ENCODE results near the gene DYRK1A. TPM values are rescaled to one million over a fixed set of nuclear protein-coding genes. Genes with fewer than 3 reads are reported as not detected.

Gene DYRK1A
- total and polyA plus RNA-seq, 4 donors = 42.4 to 95.9 (median 59.1) TPM

- Histone ChIP-seq H3K36me3 (ENCODE audit: control insufficient read depth, insufficient read depth, low read length) (no peaks in the 10 kb centered on the region), H3K9me3 (ENCODE audit: control insufficient read depth, insufficient read depth, low read length) (no peaks in the 10 kb centered on the region), H3K27ac (ENCODE audit: low read depth, low read length) (no peak overlapping the region), H3K4me3 (ENCODE audit: low read depth, low read length) (no peak overlapping the region), H3K4me1 (ENCODE audit: control insufficient read depth, insufficient read depth, low read length) (no peaks in the 10 kb centered on the region), H3K27me3 (ENCODE audit: control insufficient read depth, insufficient read depth, low read length) (no peaks in the 10 kb centered on the region)
- WGBS (ENCODE audit: insufficient coverage) = 82% methylated on average over 3 of the region's 4 CpGs
- no peak for DNase-seq (ENCODE audit: low read depth in 4 of 6, low spot score in 6 of 6)
These were observed 46.2 kb downstream of the DYRK1A start for GRCh38 chr21:37412603-37413360.

- H3K4me1 ChIP-seq (ENCODE audit: control insufficient read depth, insufficient read depth, low read length) = no peaks in the 10 kb centered on the region
- 91% methylated on average over 1 of the region's 5 CpGs for WGBS (ENCODE audit: insufficient coverage)
These were observed 47.1 kb downstream of the DYRK1A start for GRCh38 chr21:37413553-37414291.

DNA sequence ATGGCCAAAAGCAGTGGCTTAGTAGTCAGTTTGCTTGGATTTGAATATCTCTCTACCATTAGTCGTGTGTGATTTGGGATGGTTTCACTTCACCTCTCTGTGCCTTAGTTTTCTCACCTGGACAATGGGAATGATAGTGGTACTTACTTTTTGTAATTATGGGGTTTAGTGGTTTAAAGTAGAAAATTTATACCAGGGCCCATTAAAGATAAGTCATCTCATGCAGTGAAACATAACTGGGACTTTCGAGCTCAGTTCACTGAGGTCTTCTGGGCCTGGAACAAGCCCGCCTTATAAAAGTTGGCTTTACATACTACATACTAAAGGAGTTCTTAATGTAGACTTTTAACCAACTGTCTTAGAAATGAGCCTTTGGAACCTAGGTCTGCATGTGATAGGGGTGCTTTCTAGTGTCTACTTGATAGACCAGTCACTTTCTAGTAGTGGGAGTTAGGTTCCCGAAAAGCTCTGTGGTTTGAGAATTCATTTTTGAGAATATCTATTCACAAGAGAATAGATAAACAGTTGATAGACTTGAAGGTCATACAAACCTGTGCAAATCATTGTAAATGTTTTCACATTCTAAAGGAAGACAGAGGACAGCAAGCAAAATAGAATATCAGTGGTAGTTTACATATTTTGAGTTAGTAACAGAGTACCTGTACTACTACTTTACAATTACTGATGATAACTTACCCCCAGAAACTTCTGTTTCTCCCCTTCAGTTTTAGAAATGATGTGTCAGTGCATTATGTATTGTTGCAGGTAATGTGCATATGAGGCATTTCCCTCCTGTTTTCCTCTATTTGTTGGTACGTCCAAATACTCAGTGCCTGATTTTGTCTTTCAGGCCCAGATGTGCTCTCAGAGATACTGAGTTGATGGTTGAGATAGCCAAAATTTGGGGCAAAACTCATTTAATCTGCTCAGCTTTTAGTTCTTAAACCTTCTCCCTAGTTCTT lies 48.0 kb downstream of the DYRK1A start:
- WGBS (ENCODE audit: insufficient coverage) = 80% methylated on average over 1 of the region's 5 CpGs
- H3K27ac ChIP-seq (ENCODE audit: low read depth, low read length) = no peak overlapping the region
- no peaks in the 10 kb centered on the region for H3K9me3 ChIP-seq (ENCODE audit: control insufficient read depth, insufficient read depth, low read length)
- H3K4me1 ChIP-seq (ENCODE audit: control insufficient read depth, insufficient read depth, low read length) = no peaks in the 10 kb centered on the region
- no peaks in the 10 kb centered on the region for H3K36me3 ChIP-seq (ENCODE audit: control insufficient read depth, insufficient read depth, low read length)
- H3K4me3 ChIP-seq (ENCODE audit: low read depth, low read length) = no peak overlapping the region
- DNase-seq (ENCODE audit: low read depth in 4 of 6, low spot score in 6 of 6) = no peak
- no peaks in the 10 kb centered on the region for H3K27me3 ChIP-seq (ENCODE audit: control insufficient read depth, insufficient read depth, low read length)

More at GRCh38 chr21:37413553-37414291, 47.1 kb downstream of the DYRK1A start:
- Histone ChIP-seq H3K9me3 (ENCODE audit: control insufficient read depth, insufficient read depth, low read length) (no peaks in the 10 kb centered on the region), H3K27me3 (ENCODE audit: control insufficient read depth, insufficient read depth, low read length) (no peaks in the 10 kb centered on the region), H3K4me3 (ENCODE audit: low read depth, low read length) (no peak overlapping the region), H3K27ac (ENCODE audit: low read depth, low read length) (no peak overlapping the region), H3K36me3 (ENCODE audit: control insufficient read depth, insufficient read depth, low read length) (no peaks in the 10 kb centered on the region)
- DNase-seq (ENCODE audit: low read depth in 4 of 6, low spot score in 6 of 6) = no peak

GRCh38 chr21:37415939-37416338 lies 49.4 kb downstream of the DYRK1A start:
- Histone ChIP-seq H3K36me3 (ENCODE audit: control insufficient read depth, insufficient read depth, low read length) (no peaks in the 10 kb centered on the region), H3K4me1 (ENCODE audit: control insufficient read depth, insufficient read depth, low read length) (no peaks in the 10 kb centered on the region), H3K4me3 (ENCODE audit: low read depth, low read length) (no peak overlapping the region), H3K27me3 (ENCODE audit: control insufficient read depth, insufficient read depth, low read length) (no peaks in the 10 kb centered on the region), H3K27ac (ENCODE audit: low read depth, low read length) (no peak overlapping the region), H3K9me3 (ENCODE audit: control insufficient read depth, insufficient read depth, low read length) (no peaks in the 10 kb centered on the region)
- no peak for DNase-seq (ENCODE audit: low read depth in 4 of 6, low spot score in 6 of 6)
- WGBS (ENCODE audit: insufficient coverage) = no CpG with 5 or more reads among the region's 2 CpGs

GRCh38 chr21:37416914-37417313 lies 50.3 kb downstream of the DYRK1A start:
- Histone ChIP-seq H3K4me1 (ENCODE audit: control insufficient read depth, insufficient read depth, low read length) (no peaks in the 10 kb centered on the region), H3K4me3 (ENCODE audit: low read depth, low read length) (no peak overlapping the region), H3K27me3 (ENCODE audit: control insufficient read depth, insufficient read depth, low read length) (no peaks in the 10 kb centered on the region), H3K27ac (ENCODE audit: low read depth, low read length) (no peak overlapping the region), H3K9me3 (ENCODE audit: control insufficient read depth, insufficient read depth, low read length) (no peaks in the 10 kb centered on the region), H3K36me3 (ENCODE audit: control insufficient read depth, insufficient read depth, low read length) (no peaks in the 10 kb centered on the region)
- no CpG with 5 or more reads among the region's 2 CpGs for WGBS (ENCODE audit: insufficient coverage)
- no peak for DNase-seq (ENCODE audit: low read depth in 4 of 6, low spot score in 6 of 6)

- Histone ChIP-seq H3K4me3 (ENCODE audit: low read depth, low read length) (no peak overlapping the region), H3K9me3 (ENCODE audit: control insufficient read depth, insufficient read depth, low read length) (no peaks in the 10 kb centered on the region), H3K36me3 (ENCODE audit: control insufficient read depth, insufficient read depth, low read length) (no peaks in the 10 kb centered on the region), H3K4me1 (ENCODE audit: control insufficient read depth, insufficient read depth, low read length) (no peaks in the 10 kb centered on the region), H3K27ac (ENCODE audit: low read depth, low read length) (no peak overlapping the region), H3K27me3 (ENCODE audit: control insufficient read depth, insufficient read depth, low read length) (no peaks in the 10 kb centered on the region)
- no CpG with 5 or more reads among the region's 3 CpGs for WGBS (ENCODE audit: insufficient coverage)
- DNase-seq (ENCODE audit: low read depth in 4 of 6, low spot score in 6 of 6) = no peak
These were observed 52.8 kb downstream of the DYRK1A start for GRCh38 chr21:37419228-37419906.

GRCh38 chr21:37421306-37421705 lies 54.7 kb downstream of the DYRK1A start:
- no peak overlapping the region for H3K27ac ChIP-seq (ENCODE audit: low read depth, low read length)
- H3K27me3 ChIP-seq (ENCODE audit: control insufficient read depth, insufficient read depth, low read length) = no peaks in the 10 kb centered on the region
- no peaks in the 10 kb centered on the region for H3K4me1 ChIP-seq (ENCODE audit: control insufficient read depth, insufficient read depth, low read length)
- no peak for DNase-seq (ENCODE audit: low read depth in 4 of 6, low spot score in 6 of 6)
- H3K36me3 ChIP-seq (ENCODE audit: control insufficient read depth, insufficient read depth, low read length) = no peaks in the 10 kb centered on the region
- H3K9me3 ChIP-seq (ENCODE audit: control insufficient read depth, insufficient read depth, low read length) = no peaks in the 10 kb centered on the region
- H3K4me3 ChIP-seq (ENCODE audit: low read depth, low read length) = no peak overlapping the region
- 86% methylated on average over 1 of the region's 8 CpGs for WGBS (ENCODE audit: insufficient coverage)

- H3K4me1 ChIP-seq (ENCODE audit: control insufficient read depth, insufficient read depth, low read length) = no peaks in the 10 kb centered on the region
- no peaks in the 10 kb centered on the region for H3K27me3 ChIP-seq (ENCODE audit: control insufficient read depth, insufficient read depth, low read length)
- no CpG with 5 or more reads among the region's 1 CpG for WGBS (ENCODE audit: insufficient coverage)
- no peaks in the 10 kb centered on the region for H3K9me3 ChIP-seq (ENCODE audit: control insufficient read depth, insufficient read depth, low read length)
- peaks cover 2% of the 10 kb centered on the region for H3K36me3 ChIP-seq (ENCODE audit: control insufficient read depth, insufficient read depth, low read length)
- no peak overlapping the region for H3K27ac ChIP-seq (ENCODE audit: low read depth, low read length)
- DNase-seq (ENCODE audit: low read depth in 4 of 6, low spot score in 6 of 6) = no peak
- H3K4me3 ChIP-seq (ENCODE audit: low read depth, low read length) = no peak overlapping the region
These were observed 55.8 kb downstream of the DYRK1A start for GRCh38 chr21:37422382-37422781.

DNA sequence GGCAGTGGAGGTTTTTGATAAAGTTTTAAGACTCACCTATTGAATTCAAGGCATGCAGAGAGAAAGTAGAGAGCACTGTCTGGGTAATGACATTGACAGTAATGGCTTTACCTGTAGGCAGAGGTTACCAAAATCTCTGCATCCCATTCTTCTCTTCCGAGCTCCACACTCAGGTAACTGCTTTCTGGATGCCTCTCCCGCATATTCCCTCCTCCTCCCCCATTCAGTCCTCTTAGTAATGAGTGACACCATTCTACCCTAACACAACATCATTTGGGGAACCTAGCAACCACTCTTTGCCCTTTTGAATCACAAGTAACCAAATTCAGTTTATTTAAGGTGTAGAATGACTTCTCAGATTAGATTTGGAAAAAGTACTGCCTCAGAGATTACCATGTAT lies 56.5 kb downstream of the DYRK1A start:
- DNase-seq (ENCODE audit: low read depth in 4 of 6, low spot score in 6 of 6) = no peak
- Histone ChIP-seq H3K4me3 (ENCODE audit: low read depth, low read length) (no peak overlapping the region), H3K9me3 (ENCODE audit: control insufficient read depth, insufficient read depth, low read length) (no peaks in the 10 kb centered on the region), H3K4me1 (ENCODE audit: control insufficient read depth, insufficient read depth, low read length) (no peaks in the 10 kb centered on the region), H3K27me3 (ENCODE audit: control insufficient read depth, insufficient read depth, low read length) (no peaks in the 10 kb centered on the region), H3K36me3 (ENCODE audit: control insufficient read depth, insufficient read depth, low read length) (peaks cover 2% of the 10 kb centered on the region), H3K27ac (ENCODE audit: low read depth, low read length) (no peak overlapping the region)
- 40% methylated on average over 2 of the region's 2 CpGs for WGBS (ENCODE audit: insufficient coverage)
